Hepatocyte (in vitro differentiated cells): ENCODE results near the gene PRR12. TPM values are rescaled to one million over a fixed set of nuclear protein-coding genes. Genes with fewer than 3 reads are reported as not detected.
"Not testable (repeated sequence)": the region's sequence is repeated elsewhere in the genome, so short reads cannot be mapped to it uniquely, and the experiment has no call there.

Source experiments
- DNase-seq: peaks from one replicate; pipeline ENCODE4 v3.0.0-alpha.2; 2016; ENCODE audit warnings: low spot score
- H2AFZ ChIP-seq: fragments of 200-600 bp; sonication (generic); 2 replicates; pipeline ENCODE4 v1.6.0; 2016; ENCODE audit warnings: antibody characterized with exemption, mild to moderate bottlenecking
- H3K27ac ChIP-seq: fragments of 200-600 bp; sonication (generic); 2 replicates; pipeline ENCODE4 v1.5.1; 2016; ENCODE audit warnings: mild to moderate bottlenecking
- H3K27me3 ChIP-seq: fragments of 200-600 bp; sonication (generic); 2 replicates; pipeline ENCODE4 v1.6.1; 2016
- H3K36me3 ChIP-seq: fragments of 200-600 bp; sonication (generic); replicated peaks from 2 replicates; pipeline ENCODE4 v1.5.1; 2016; ENCODE audit warnings: low read depth; ENCODE audit not compliant: insufficient read depth
- H3K4me1 ChIP-seq: fragments of 200-600 bp; sonication (generic); 2 replicates; pipeline ENCODE4 v1.5.1; 2016; ENCODE audit warnings: mild to moderate bottlenecking, moderate library complexity; ENCODE audit not compliant: insufficient read depth
- H3K4me2 ChIP-seq: fragments of 200-600 bp; sonication (generic); 2 replicates; pipeline ENCODE4 v1.6.0; 2016
- H3K4me3 ChIP-seq: fragments of 200-600 bp; sonication (generic); 2 replicates; pipeline ENCODE4 v1.5.1; 2016; ENCODE audit warnings: mild to moderate bottlenecking
- H3K79me2 ChIP-seq: fragments of 200-600 bp; sonication (generic); 2 replicates; pipeline ENCODE4 v1.6.0; 2017; ENCODE audit warnings: mild to moderate bottlenecking
- H3K9me2 ChIP-seq: fragments of 200-600 bp; sonication (generic); replicated peaks from 2 replicates; pipeline ENCODE4 v1.6.0; 2017; ENCODE audit warnings: mild to moderate bottlenecking; ENCODE audit not compliant: insufficient read depth
- H3K9me3 ChIP-seq: fragments of 200-600 bp; sonication (generic); 2 replicates; pipeline ENCODE4 v1.5.1; 2016; ENCODE audit warnings: low read depth, mild to moderate bottlenecking
- H4K20me1 ChIP-seq: fragments of 200-600 bp; sonication (generic); 2 replicates; pipeline ENCODE4 v1.6.0; 2016; ENCODE audit warnings: mild to moderate bottlenecking; ENCODE audit not compliant: insufficient read depth, poor library complexity, severe bottlenecking
- CTCF ChIP-seq: fragments of 200-600 bp; sonication (generic); IDR thresholded peaks from 2 replicates; pipeline ENCODE4 v1.5.1; 2016; ENCODE audit warnings: antibody characterized with exemption, mild to moderate bottlenecking; ENCODE audit not compliant: poor library complexity
- EZH2 ChIP-seq: fragments of 200-600 bp; sonication (generic); IDR thresholded peaks from 2 replicates; pipeline ENCODE4 v1.6.1; 2016; ENCODE audit warnings: antibody characterized with exemption, mild to moderate bottlenecking, borderline replicate concordance
- EZH2phosphoT487 ChIP-seq: fragments of 200-600 bp; sonication (generic); IDR thresholded peaks from one replicate; pipeline ENCODE4 v1.6.1; 2018; ENCODE audit warnings: antibody characterized with exemption, mild to moderate bottlenecking, low read depth, moderate library complexity; ENCODE audit not compliant: unreplicated experiment, severe bottlenecking
- WGBS: methylation state at CpG from one replicate; pipeline ENCODE4 v1.1.6; 2016; ENCODE audit warnings: low lambda C conversion rate; ENCODE audit errors: missing lambda C conversion rate; 5-methylcytosine and 5-hydroxymethylcytosine counted together
- polyA plus RNA-seq: library from polyadenylated mRNA; unstranded; fragments of >200 nt; fragmentation: Nextera tagmentation; extraction: Ambion mirVana; gene quantifications from 2 replicates; pipeline ENCODE4 v1.2.1, GENCODE V29; 2016
- total RNA-seq: library from RNA; depleted of rRNA; stranded (reverse); fragments of >200 nt; gene quantifications from 2 replicates; pipeline ENCODE4 v1.2.3, GENCODE V29; 2014

The PRR12 gene
- total and polyA plus RNA-seq, 2 experiments from 2014 or later: 2.7 to 3.7 TPM

- no peaks in the 10 kb centered on the region for H3K27me3 ChIP-seq
- H3K27ac ChIP-seq: no peak overlapping the region
- H2AFZ ChIP-seq: no peak overlapping the region
- peaks cover 31% of the 10 kb centered on the region for H3K79me2 ChIP-seq
- WGBS: 95% methylated on average over 7 of the region's 7 CpGs
- no peaks in the 10 kb centered on the region for H3K9me2 ChIP-seq
- no peak for TF ChIP-seq CTCF
- TF ChIP-seq EZH2: no peak
- H3K4me2 ChIP-seq: no peak overlapping the region
- H3K9me3 ChIP-seq: no peaks in the 10 kb centered on the region
- DNase-seq: no peak
- no peak overlapping the region for H3K4me3 ChIP-seq
- H3K36me3 ChIP-seq: no peaks in the 10 kb centered on the region
- H4K20me1 ChIP-seq: peaks cover 20% of the 10 kb centered on the region
- H3K4me1 ChIP-seq: no peaks in the 10 kb centered on the region
These were observed 26.0 kb downstream of the PRR12 start for GRCh38 chr19:49616945-49617344.

- H3K27ac ChIP-seq, H3K27me3 ChIP-seq, H3K4me2 ChIP-seq, H3K9me3 ChIP-seq, H3K36me3 ChIP-seq, DNase-seq, H2AFZ ChIP-seq, H3K9me2 ChIP-seq, H3K4me1 ChIP-seq, H3K4me3 ChIP-seq: not testable (repeated sequence)
- Histone ChIP-seq H4K20me1 (peaks cover 14% of the 10 kb centered on the region), H3K79me2 (peaks cover 22% of the 10 kb centered on the region)
- WGBS: 94% methylated on average over 13 of the region's 13 CpGs
These were observed 26.9 kb downstream of the PRR12 start for GRCh38 chr19:49617860-49618259.

- no peaks in the 10 kb centered on the region for H3K9me2 ChIP-seq
- H2AFZ ChIP-seq: no peak overlapping the region
- WGBS: 91% methylated on average over 22 of the region's 27 CpGs
- no peak for DNase-seq
- H4K20me1 ChIP-seq: no peaks in the 10 kb centered on the region
- TF ChIP-seq EZH2phosphoT487: no peak
- TF ChIP-seq EZH2: no peak
- no peak for TF ChIP-seq CTCF
- H3K4me2 ChIP-seq: no peak overlapping the region
- no peak overlapping the region for H3K27ac ChIP-seq
- no peaks in the 10 kb centered on the region for H3K9me3 ChIP-seq
- H3K4me3 ChIP-seq: no peak overlapping the region
- no peaks in the 10 kb centered on the region for H3K36me3 ChIP-seq
- H3K27me3 ChIP-seq: no peaks in the 10 kb centered on the region
- H3K79me2 ChIP-seq: no peaks in the 10 kb centered on the region
- no peaks in the 10 kb centered on the region for H3K4me1 ChIP-seq
These were observed 34.3 kb downstream of the PRR12 start for GRCh38 chr19:49624967-49625910.

- Histone ChIP-seq H3K9me3 (no peaks in the 10 kb centered on the region), H3K27ac (no peak overlapping the region), H2AFZ (no peak overlapping the region), H3K4me2 (no peak overlapping the region), H3K9me2 (no peaks in the 10 kb centered on the region), H3K79me2 (no peaks in the 10 kb centered on the region), H3K4me3 (no peak overlapping the region), H3K27me3 (no peaks in the 10 kb centered on the region), H3K36me3 (no peaks in the 10 kb centered on the region), H4K20me1 (no peaks in the 10 kb centered on the region), H3K4me1 (no peaks in the 10 kb centered on the region)
- TF ChIP-seq EZH2: no peak
- no peak for TF ChIP-seq CTCF
- TF ChIP-seq EZH2phosphoT487: no peak
- no peak for DNase-seq
- 84% methylated on average over 7 of the region's 11 CpGs for WGBS
These were observed 35.2 kb downstream of the PRR12 start for GRCh38 chr19:49626226-49626625.
